Adrenal gland (tissue), 12 donors: ENCODE measurements around the gene SLC47A2. TPM values are rescaled to one million over a fixed set of nuclear protein-coding genes. Genes with fewer than 3 reads are reported as not detected.
A peak's percentile ranks its signal among the peaks of the same experiment; 100 is the strongest.

ENCODE experiments used
- DNase-seq, 7 donors: peaks; one replicate each; pipeline ENCODE4 v3.0.0-alpha.2; 2019 to 2020
- H3K27ac ChIP-seq, 5 donors: fragments of 200-600 bp; sonication (generic) in 4 of 5; 1 replicate in 3 of 5; 2 replicates in 2 of 5; pipeline versions ENCODE4 v1.5.1 to v1.8.0; 2016 to 2020; ENCODE audit warnings: mild to moderate bottlenecking in 1 of 5
- H3K27me3 ChIP-seq: fragments of 200-600 bp; 2 replicates; pipeline ENCODE4 v1.8.0; 2021
- H3K36me3 ChIP-seq, 2 donors: fragments of 200-600 bp; replicated peaks in 1 of 2; 1 replicate in 1 of 2; 2 replicates in 1 of 2; pipeline versions ENCODE4 v1.5.1 to v1.8.0; 2018 to 2022
- H3K4me1 ChIP-seq, 2 donors: fragments of 200-600 bp; replicated peaks in 1 of 2; 1 replicate in 1 of 2; 2 replicates in 1 of 2; pipeline versions ENCODE4 v1.5.1 to v1.8.0; 2018 to 2021
- H3K4me3 ChIP-seq, 4 donors: fragments of 200-600 bp; sonication (generic) in 3 of 4; one replicate each; pipeline ENCODE4 v1.5.1; 2016 to 2018
- H3K9me3 ChIP-seq, 3 donors: fragments of 200-600 bp; sonication (generic) in 1 of 3; replicated peaks in 1 of 3; 1 replicate in 2 of 3; 2 replicates in 1 of 3; pipeline versions ENCODE4 v1.5.1 to v1.8.0; 2016 to 2021
- POLR2A ChIP-seq, 2 donors: fragments of 450-650 bp; IDR thresholded peaks; one replicate each; pipeline ENCODE4 v1.6.1; 2017; ENCODE audit warnings: antibody characterized with exemption in 2 of 2, mild to moderate bottlenecking in 2 of 2, moderate library complexity in 1 of 2
- WGBS, 4 donors: extraction: QIAGEN DNeasy Blood & Tissue Kit in 2 of 4; methylation state at CpG; one replicate each; pipeline versions ENCODE4 v1.1.5 to v1.1.7; 2013 to 2017; 5-methylcytosine and 5-hydroxymethylcytosine counted together
- intact Hi-C, 2 donors: fragments of 100-400 bp; cut with DNase I; formaldehyde crosslinking; loops; one replicate each; pipeline versions ENCODE4 v1.14.1 to v1.15.0; 2022 to 2023
- polyA plus RNA-seq, 3 donors: library from polyadenylated mRNA; stranded (reverse); fragments of 200-250 nt in 2 of 3; fragments of 350-450 nt in 1 of 3; fragmentation: Illumina TruSeq in 1 of 3; extraction: RNeasy Lipid Tissue Mini Kit (QIAGEN cat#74804) in 1 of 3; gene quantifications; one replicate each; pipeline ENCODE4 v1.2.3, GENCODE V29; 2013 to 2014
- total RNA-seq, 9 donors: library from RNA; depleted of rRNA in 4 of 9; stranded (reverse); fragments of >200 nt in 4 of 9; fragments of 120-200 nt in 1 of 9; fragmentation: NEBNext Ultra II Directional in 1 of 9; extraction: Animal tissue kit (Norgen Biotek cat#: 25700) in 1 of 9; gene quantifications; one replicate each; pipeline versions ENCODE4 v1.1.0 to v1.2.4, GENCODE V29; 2013 to 2023
- TF ChIP-seq, protein P1 (sequence below), 6 experiments: fragments of 450-650 bp in 4 of 6; fragments of 200-600 bp in 2 of 6; sonication (generic) in 1 of 6; IDR thresholded peaks; 1 replicate in 5 of 6; 2 replicates in 1 of 6; pipeline versions ENCODE4 v1.5.1 to v1.8.0; 2016 to 2021; ENCODE audit warnings: antibody characterized with exemption in 6 of 6, mild to moderate bottlenecking in 2 of 6, moderate library complexity in 1 of 6
- donor health status: healthy with polysubstance abuse.
- donor health status: Bipolar disorder and iron deficiency.
- donor health status: DM: yes; HTN: yes; CAD: no.
- donor health status: DM: no; HTN: no; CAD: no.
- donor health status: DM: no; HTN: no; CAD: no.
- donor health status: DM: yes; HTN: yes; CAD: no.

Gene SLC47A2
- total and polyA plus RNA-seq, 12 donors: 0.10 to 1.3 (median 0.32) TPM; not detected in 8

DNA sequence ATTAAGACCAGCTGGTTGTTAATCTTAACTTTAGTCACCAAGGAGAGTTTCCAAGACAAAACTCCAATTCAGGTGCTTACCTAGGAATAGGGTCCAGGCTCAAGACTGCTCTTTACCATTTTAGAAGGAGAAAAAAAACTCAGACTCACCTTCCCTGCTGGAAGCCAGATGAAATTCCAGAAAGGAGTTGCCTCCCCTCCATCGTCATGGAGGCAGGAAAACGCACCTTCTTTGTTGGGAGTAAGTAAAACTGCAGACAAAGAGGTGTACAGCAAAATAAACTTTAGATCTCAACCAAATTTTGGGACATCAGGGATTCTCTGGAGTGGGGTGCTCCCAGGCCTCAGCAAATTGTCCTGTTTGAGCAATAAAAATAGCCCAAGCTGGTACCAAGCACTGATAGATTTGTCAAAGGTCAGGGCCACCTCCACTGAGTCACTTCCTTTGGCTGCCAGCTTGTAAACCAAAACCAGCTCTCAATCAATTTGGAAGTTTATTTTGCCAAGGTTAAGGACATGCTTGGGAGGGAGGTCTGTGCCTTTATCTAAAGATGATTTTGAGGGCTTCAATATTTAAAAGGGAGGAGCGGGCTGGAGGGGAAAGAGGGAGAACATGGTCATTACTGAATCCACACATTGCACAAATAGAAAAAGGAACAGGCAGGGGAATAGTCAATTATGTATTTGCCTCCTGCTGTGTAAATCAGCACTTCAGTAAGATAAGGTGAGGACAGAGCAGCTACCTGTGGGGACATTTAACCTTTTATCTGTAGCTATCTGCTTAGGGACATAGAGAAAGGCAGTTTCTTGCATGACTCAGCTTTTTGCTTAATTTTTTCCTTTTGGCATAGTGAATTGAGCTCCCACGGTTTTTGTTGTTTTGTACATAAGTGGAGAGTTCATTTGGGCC lies 69.3 kb downstream of the SLC47A2 start:
- H3K9me3 ChIP-seq: no peaks in the 10 kb centered on the region
- no peaks in the 10 kb centered on the region for H3K27me3 ChIP-seq
- peak overlapping the region in 1 of 4 donors; percentile 79 for H3K4me3 ChIP-seq
- peak in 1 of 2 donors; percentile 38 for TF ChIP-seq POLR2A (IDR thresholded peaks at IDR 0.05)
- TF ChIP-seq, protein P1, sequence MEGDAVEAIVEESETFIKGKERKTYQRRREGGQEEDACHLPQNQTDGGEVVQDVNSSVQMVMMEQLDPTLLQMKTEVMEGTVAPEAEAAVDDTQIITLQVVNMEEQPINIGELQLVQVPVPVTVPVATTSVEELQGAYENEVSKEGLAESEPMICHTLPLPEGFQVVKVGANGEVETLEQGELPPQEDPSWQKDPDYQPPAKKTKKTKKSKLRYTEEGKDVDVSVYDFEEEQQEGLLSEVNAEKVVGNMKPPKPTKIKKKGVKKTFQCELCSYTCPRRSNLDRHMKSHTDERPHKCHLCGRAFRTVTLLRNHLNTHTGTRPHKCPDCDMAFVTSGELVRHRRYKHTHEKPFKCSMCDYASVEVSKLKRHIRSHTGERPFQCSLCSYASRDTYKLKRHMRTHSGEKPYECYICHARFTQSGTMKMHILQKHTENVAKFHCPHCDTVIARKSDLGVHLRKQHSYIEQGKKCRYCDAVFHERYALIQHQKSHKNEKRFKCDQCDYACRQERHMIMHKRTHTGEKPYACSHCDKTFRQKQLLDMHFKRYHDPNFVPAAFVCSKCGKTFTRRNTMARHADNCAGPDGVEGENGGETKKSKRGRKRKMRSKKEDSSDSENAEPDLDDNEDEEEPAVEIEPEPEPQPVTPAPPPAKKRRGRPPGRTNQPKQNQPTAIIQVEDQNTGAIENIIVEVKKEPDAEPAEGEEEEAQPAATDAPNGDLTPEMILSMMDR (IDR thresholded peaks at IDR 0.05): no peak
- intact Hi-C loops: loop anchor here in 1 of 2 donors (10.0 kb wide), 1 partner anchor 72 kb away; no protein-coding TSS in a partner anchor
- 35 to 45% (median 41%) methylated on average over 4 of the region's 4 CpGs for WGBS, 4 donors
- peaks cover 37 to 52% of the 10 kb centered on the region in 2 donors for H3K4me1 ChIP-seq
- H3K27ac ChIP-seq: peak overlapping the region; percentile 88 to 97 (median 95)
- DNase-seq: peak; percentile 74 to 91 (median 81)
- H3K36me3 ChIP-seq: no peaks in the 10 kb centered on the region

DNA sequence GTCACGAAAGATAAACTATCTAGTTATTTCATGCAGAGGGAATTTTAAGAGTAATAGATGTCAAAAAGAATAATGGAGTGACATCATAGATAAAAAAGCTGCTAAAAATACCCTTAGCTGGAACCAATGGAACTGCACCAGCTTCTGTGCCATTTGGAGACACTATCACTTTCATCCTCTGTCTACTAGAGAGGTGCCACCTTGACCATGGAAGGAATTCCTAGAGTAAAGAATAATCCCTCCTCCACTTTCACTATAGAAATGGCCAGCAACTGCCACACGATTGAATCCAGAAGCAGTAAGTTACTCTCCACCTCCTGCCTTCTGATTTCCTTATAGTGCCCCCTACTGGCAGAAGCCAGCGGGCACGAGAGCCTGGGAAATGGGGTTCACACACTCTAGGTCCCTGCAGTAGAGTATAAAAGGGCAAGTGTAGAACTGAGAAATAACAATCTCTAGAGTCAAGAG lies 70.6 kb downstream of the SLC47A2 start:
- Histone ChIP-seq H3K27me3 (no peaks in the 10 kb centered on the region), H3K27ac (peak overlapping the region; percentile 88 to 97 (median 95)), H3K36me3 (no peaks in the 10 kb centered on the region), H3K4me3 (peak overlapping the region in 1 of 4 donors; percentile 43), H3K9me3 (no peaks in the 10 kb centered on the region), H3K4me1 (peaks cover 26 to 50% of the 10 kb centered on the region in 2 donors)
- TF ChIP-seq, protein P1 (IDR thresholded peaks at IDR 0.05): peak; percentile 52 to 76 (median 65)
- TF ChIP-seq POLR2A (IDR thresholded peaks at IDR 0.05): peak; percentile 16 to 47
- DNase-seq: peak; percentile 57 to 79 (median 63)
- intact Hi-C loops: loop anchor here in 1 of 2 donors (10.0 kb wide), 1 partner anchor 71 kb away; no protein-coding TSS in a partner anchor
- 10 to 21% (median 15%) methylated on average over 4 of the region's 4 CpGs for WGBS, 4 donors

DNA sequence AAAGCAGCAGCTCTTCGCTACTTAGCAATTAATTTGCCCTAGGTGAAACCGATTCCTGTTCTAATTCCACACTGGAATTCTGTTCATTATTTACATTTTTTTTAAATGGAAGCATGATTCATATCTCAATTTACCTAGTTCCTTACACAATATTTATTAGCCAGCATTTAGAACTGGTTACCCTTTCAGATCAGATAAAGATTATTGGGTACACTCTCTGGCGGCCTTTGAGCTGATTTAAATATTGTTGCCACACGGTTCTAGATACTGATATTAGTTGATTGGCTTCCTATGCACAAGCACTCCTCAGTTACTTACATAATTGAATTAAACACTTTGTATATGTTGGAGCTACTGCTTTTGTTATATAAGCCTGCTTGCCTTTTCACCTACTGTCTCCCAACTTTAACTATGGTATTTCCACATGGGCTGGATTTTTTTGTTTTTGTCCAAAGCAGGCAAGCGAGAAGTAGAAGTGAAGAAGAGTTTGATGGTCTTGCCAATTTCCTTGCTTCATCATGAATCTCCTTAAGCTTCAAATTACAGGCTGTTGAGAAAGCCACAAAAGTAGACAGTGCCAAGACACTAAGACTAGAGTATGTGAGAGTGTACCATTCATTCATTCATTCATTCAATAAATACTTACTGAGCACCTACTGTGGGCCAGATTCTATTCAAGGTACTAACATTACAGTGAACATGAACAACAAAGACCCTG lies 71.7 kb downstream of the SLC47A2 start:
- no peak for TF ChIP-seq POLR2A (IDR thresholded peaks at IDR 0.05)
- TF ChIP-seq, protein P1 (IDR thresholded peaks at IDR 0.05): no peak

More for the DNA sequence above, 71.7 kb downstream of the SLC47A2 start:
- DNase-seq: no peak
- intact Hi-C loops: loop anchor here in 1 of 2 donors (10.0 kb wide), 1 partner anchor 70 kb away; no protein-coding TSS in a partner anchor
- Histone ChIP-seq H3K36me3 (no peaks in the 10 kb centered on the region), H3K27ac (peak overlapping the region in 3 of 5 donors; percentile 94 to 96 (median 95)), H3K4me1 (peaks cover 24 to 53% of the 10 kb centered on the region in 2 donors), H3K9me3 (no peaks in the 10 kb centered on the region), H3K27me3 (no peaks in the 10 kb centered on the region), H3K4me3 (peak overlapping the region in 1 of 4 donors; percentile 43)
- WGBS, 4 donors: 76 to 86% (median 79%) methylated on average over 5 of the region's 5 CpGs
